HepG2 (cell line): ENCODE results near the gene VAV2. TPM values are rescaled to one million over a fixed set of nuclear protein-coding genes. Genes with fewer than 3 reads are reported as not detected.

Source experiments
- ETS1 ChIP-seq: sonication (generic); formaldehyde crosslinking; IDR thresholded peaks from 2 replicates; pipeline ENCODE4 v1.4.0; 2020; ENCODE audit warnings: missing genetic modification reagents
- MIXL1 ChIP-seq: IDR thresholded peaks from 2 replicates; pipeline ENCODE4 v1.6.1; 2016
- MXD4 ChIP-seq: IDR thresholded peaks from 2 replicates; pipeline ENCODE4 v1.6.1; 2016; ENCODE audit warnings: mild to moderate bottlenecking, missing biosample characterization, missing genetic modification reagents
- SNAPC4 ChIP-seq: sonication (generic); formaldehyde crosslinking; IDR thresholded peaks from 2 replicates; pipeline ENCODE4 v1.4.0; 2020; ENCODE audit warnings: mild to moderate bottlenecking, missing genetic modification reagents
- SNAPC5 ChIP-seq: sonication (generic); formaldehyde crosslinking; IDR thresholded peaks from 2 replicates; pipeline ENCODE4 v1.8.1; 2023; ENCODE audit warnings: mild to moderate bottlenecking, missing genetic modification reagents, borderline replicate concordance
- TGIF2 ChIP-seq: IDR thresholded peaks from 2 replicates; pipeline ENCODE4 v1.6.1; 2016; ENCODE audit warnings: control low read depth, missing compliant biosample characterization
- ZBTB34 ChIP-seq: sonication (generic); formaldehyde crosslinking; IDR thresholded peaks from 2 replicates; pipeline ENCODE4 v1.8.0; 2022; ENCODE audit warnings: mild to moderate bottlenecking, missing genetic modification reagents
- ZFP90 ChIP-seq: sonication (generic); formaldehyde crosslinking; IDR thresholded peaks from 2 replicates; pipeline ENCODE4 v1.8.0; 2022; ENCODE audit warnings: missing genetic modification reagents, mild to moderate bottlenecking, inconsistent platforms, borderline replicate concordance
- ZNF276 ChIP-seq: sonication (generic); formaldehyde crosslinking; IDR thresholded peaks from 2 replicates; pipeline ENCODE4 v1.4.0; 2020; ENCODE audit warnings: mild to moderate bottlenecking, low read depth, missing genetic modification reagents
- ZNF33A ChIP-seq: sonication (generic); formaldehyde crosslinking; IDR thresholded peaks from 2 replicates; pipeline ENCODE4 v1.5.1; 2020; ENCODE audit warnings: missing genetic modification reagents, mild to moderate bottlenecking, moderate library complexity, borderline replicate concordance
- ZNF382 ChIP-seq: sonication (generic); formaldehyde crosslinking; IDR thresholded peaks from 2 replicates; pipeline ENCODE4 v1.5.0; 2020; ENCODE audit warnings: missing genetic modification reagents, mild to moderate bottlenecking, borderline replicate concordance
- ZNF430 ChIP-seq: sonication (generic); formaldehyde crosslinking; IDR thresholded peaks from 2 replicates; pipeline ENCODE4 v1.9.0; 2021; ENCODE audit warnings: mild to moderate bottlenecking, missing genetic modification reagents
- ZSCAN5A ChIP-seq: sonication (generic); formaldehyde crosslinking; IDR thresholded peaks from 2 replicates; pipeline ENCODE4 v1.8.0; 2022; ENCODE audit warnings: mild to moderate bottlenecking, missing genetic modification reagents, borderline replicate concordance
- polyA plus RNA-seq, 8 experiments: library from polyadenylated mRNA; depleted of rRNA in 3 of 8; stranded (reverse) in 7 of 8; unstranded in 1 of 8; fragments of >200 nt; fragmentation: Illumina TruSeq in 4 of 8; extraction: Trizol in 4 of 8; gene quantifications; 2 replicates each; pipeline versions ENCODE4 v1.2.1 to v1.2.3, GENCODE V29; 2011 to 2016; ENCODE audit warnings: low read depth in 4 of 8, missing spikeins in 1 of 8, mixed read lengths in 1 of 8; ENCODE audit not compliant: insufficient read depth in 1 of 8
- total RNA-seq, 5 experiments: library from RNA; depleted of rRNA; stranded (reverse); fragments of >200 nt; fragmentation: Illumina TruSeq; extraction: Trizol; gene quantifications; 2 replicates each; pipeline ENCODE4 v1.2.3, GENCODE V29; 2016; ENCODE audit warnings: low read depth in 1 of 5

The VAV2 gene
- total and polyA plus RNA-seq, 2 of the 13 experiments (the other 11 are each of a cell fraction or from before 2014, with no cell fraction given): 22.5 to 22.9 TPM

- TF ChIP-seq ZNF276 (CRISPR knock-in tag) (no peak), SNAPC4 (CRISPR knock-in tag) (no peak), MXD4 (no peak), ZNF382 (CRISPR knock-in tag) (no peak), TGIF2 (CRISPR knock-in tag) (no peak), MIXL1 (no peak), ZFP90 (CRISPR knock-in tag) (no peak), SNAPC5 (CRISPR knock-in tag) (no peak), ZNF430 (CRISPR knock-in tag) (no peak), ZBTB34 (CRISPR knock-in tag) (no peak), ETS1 (no peak), ZSCAN5A (CRISPR knock-in tag) (no peak), ZNF33A (no peak)
These were observed 20.8 kb downstream of the VAV2 start (continued) for GRCh38 chr9:133971121-133971951.
